A549 (cell line): ENCODE results near the gene TBC1D1.

ENCODE experiments used
- CTCF ChIP-seq: fragments of >200 bp; sonication (Bioruptor Twin); formaldehyde crosslinking; IDR thresholded peaks from 3 replicates; pipeline ENCODE4 v1.5.1; 2016
- EHMT2 ChIP-seq: fragments of 200-600 bp; sonication (generic); IDR thresholded peaks from 2 replicates; pipeline ENCODE4 v1.6.1; 2016; ENCODE audit warnings: antibody characterized with exemption, low read depth, mild to moderate bottlenecking, moderate library complexity
- EP300 ChIP-seq, 2 experiments: fragments of >200 bp; sonication (Bioruptor Twin); formaldehyde crosslinking; IDR thresholded peaks; 2 replicates in 1 of 2; 3 replicates in 1 of 2; pipeline ENCODE4 v1.6.1; 2016 to 2017
- GATA3 ChIP-seq: IDR thresholded peaks from 2 replicates; pipeline ENCODE4 v1.6.1; 2012; ENCODE audit warnings: borderline replicate concordance
- NR3C1 ChIP-seq: fragments of >200 bp; sonication (Bioruptor Twin); formaldehyde crosslinking; IDR thresholded peaks from 3 replicates; pipeline ENCODE4 v1.6.1; 2017
- POLR2A ChIP-seq: IDR thresholded peaks from 2 replicates; pipeline ENCODE4 v1.6.1; 2012; ENCODE audit warnings: mild to moderate bottlenecking, low read length
- RAD21 ChIP-seq, 2 experiments: fragments of >200 bp in 1 of 2; sonication (Bioruptor Twin) in 1 of 2; formaldehyde crosslinking in 1 of 2; IDR thresholded peaks in 1 of 2; conservative IDR thresholded peaks in 1 of 2; 2 replicates in 1 of 2; 3 replicates in 1 of 2; pipeline ENCODE4 v1.6.1; 2012 to 2018; ENCODE audit warnings: inconsistent platforms in 1 of 2

GRCh38 chr4:37862961-37863360 lies 27.9 kb upstream of the TBC1D1 start:
- TF ChIP-seq POLR2A (no peak), CTCF (no peak), NR3C1 (no peak), GATA3 (no peak), EP300 (IDR thresholded peaks at IDR 0.05) (no peak), EHMT2 (no peak), RAD21 (conservative IDR thresholded peaks at IDR 0.05 in 1 of 2, IDR thresholded peaks at IDR 0.05 in 1 of 2) (no peak)
